K562 (cell line): ENCODE measurements around the gene WDR47. TPM values are rescaled to one million over a fixed set of nuclear protein-coding genes. Genes with fewer than 3 reads are reported as not detected.
A peak's percentile ranks its signal among the peaks of the same experiment; 100 is the strongest.
"Not testable (repeated sequence)": the region's sequence is repeated elsewhere in the genome, so short reads cannot be mapped to it uniquely, and the experiment has no call there.

Source experiments
- ATAC-seq: fragments of 200-7000 bp; cut with Tn5 transposase; 3 replicates; pipeline ENCODE4 v1.9.1; 2020; ENCODE audit warnings: moderate library complexity
- BruUV-seq: library from RNA; stranded (reverse); fragments of 400-500 nt; replicated peaks from 2 replicates; lab custom pipeline; 2021; lab: Mats Ljungman, UMichigan
- CTCF ChIA-PET: fragments of 300-600 bp; formaldehyde crosslinking; extraction: SDS; loops from one replicate; lab custom pipeline; 2021; ENCODE audit warnings: low intra/inter-chr PET ratio; lab: Yijun Ruan, JAX
- POLR2A ChIA-PET: fragments of 300-600, 350-650 bp; sonication (Branson Sonifier 250); formaldehyde crosslinking; extraction: SDS; loops from one replicate; lab custom pipeline; 2021; ENCODE audit warnings: antibody characterized with exemption, inconsistent platforms; lab: Yijun Ruan, JAX
- DNase-seq, 4 experiments: peaks; one replicate each; pipeline versions ENCODE4 v3.0.0 to v3.0.0-alpha.2; 2011 to 2018; ENCODE audit warnings: low spot score in 3 of 4, mixed read lengths in 3 of 4; ENCODE audit errors: extremely low read depth in 1 of 4
- FAIRE-seq: peaks from 2 replicates; lab custom pipeline; 2011; peaks lifted over from hg19 to GRCh38; lab: Jason Lieb, UNC
- H2AFZ ChIP-seq: 2 replicates; pipeline ENCODE4 v1.6.0; 2011; ENCODE audit warnings: low read depth, low read length, control low read depth, inconsistent platforms
- H3K27ac ChIP-seq: fragments of 200-600 bp; 3 replicates; pipeline ENCODE4 v1.8.0; 2011; ENCODE audit warnings: low read depth, mild to moderate bottlenecking, control low read depth, inconsistent platforms, low read length, moderate library complexity, mixed read lengths; ENCODE audit errors: extremely low read depth
- H3K27me3 ChIP-seq, 2 experiments: fragments of 300-600 bp in 1 of 2; 2 replicates in 1 of 2; 3 replicates in 1 of 2; pipeline versions ENCODE4 v1.6.0 to v1.8.0; 2011; ENCODE audit warnings: inconsistent platforms in 2 of 2, low read length in 2 of 2, mild to moderate bottlenecking in 1 of 2, mixed read lengths in 1 of 2, moderate library complexity in 1 of 2; ENCODE audit not compliant: control insufficient read depth in 2 of 2, insufficient read depth in 2 of 2
- H3K36me3 ChIP-seq: fragments of 300-600 bp; 3 replicates; pipeline ENCODE4 v1.8.0; 2011; ENCODE audit warnings: mild to moderate bottlenecking, low read length, inconsistent platforms; ENCODE audit not compliant: control insufficient read depth, insufficient read depth
- H3K4me1 ChIP-seq, 2 experiments: fragments of 200-600 bp in 1 of 2; replicated peaks in 1 of 2; 2 replicates in 1 of 2; 3 replicates in 1 of 2; pipeline versions ENCODE4 v1.5.1 to v1.8.0; 2011; ENCODE audit warnings: inconsistent platforms in 2 of 2, low read length in 2 of 2, mild to moderate bottlenecking in 1 of 2, mixed read lengths in 1 of 2, moderate library complexity in 1 of 2; ENCODE audit not compliant: control insufficient read depth in 2 of 2, insufficient read depth in 2 of 2
- H3K4me2 ChIP-seq: 2 replicates; pipeline ENCODE4 v1.6.1; 2011; ENCODE audit warnings: low read length, control low read depth, inconsistent platforms, mixed read lengths; ENCODE audit not compliant: insufficient read depth
- H3K4me3 ChIP-seq: fragments of 200-600 bp; sonication (generic), shearing (Covaris generic); 2 replicates; pipeline ENCODE4 v1.5.1; 2016; ENCODE audit warnings: control low read depth, inconsistent platforms
- H3K79me2 ChIP-seq: fragments of 200-600 bp; 3 replicates; pipeline ENCODE4 v1.8.0; 2011; ENCODE audit warnings: low read length, inconsistent platforms; ENCODE audit not compliant: control insufficient read depth, insufficient read depth
- H3K9ac ChIP-seq, 2 experiments: 2 replicates each; pipeline versions ENCODE4 v1.6.0 to v1.6.1; 2011; ENCODE audit warnings: low read depth in 2 of 2, low read length in 2 of 2, control low read depth in 1 of 2, inconsistent platforms in 1 of 2, mild to moderate bottlenecking in 1 of 2, mixed read lengths in 1 of 2; ENCODE audit not compliant: insufficient read depth in 1 of 2
- H3K9me1 ChIP-seq: one replicate; pipeline ENCODE4 v1.6.0; 2011; ENCODE audit warnings: inconsistent platforms, mild to moderate bottlenecking, low read length, moderate library complexity; ENCODE audit not compliant: control insufficient read depth, insufficient read depth
- H3K9me3 ChIP-seq: replicated peaks from 2 replicates; pipeline ENCODE4 v1.5.1; 2011; ENCODE audit warnings: low read depth, low read length, inconsistent platforms; ENCODE audit not compliant: control insufficient read depth, insufficient read depth
- H4K20me1 ChIP-seq: replicated peaks from 2 replicates; pipeline ENCODE4 v1.6.1; 2011; ENCODE audit warnings: low read length, inconsistent platforms, mixed read lengths; ENCODE audit not compliant: control insufficient read depth, insufficient read depth
- CEBPG ChIP-seq, 3 experiments: fragments of 200-800 bp in 1 of 3; sonication (Bioruptor generic) in 1 of 3; sonication (generic) in 1 of 3; formaldehyde crosslinking in 1 of 3; IDR thresholded peaks in 2 of 3; conservative IDR thresholded peaks in 1 of 3; 2 replicates each; pipeline versions ENCODE4 v1.6.1 to v1.8.0; 2016 to 2022; ENCODE audit warnings: missing compliant biosample characterization in 2 of 3, missing genetic modification characterization in 2 of 3, mild to moderate bottlenecking in 1 of 3, missing genetic modification reagents in 1 of 3
- CTCF ChIP-seq, 3 experiments: IDR thresholded peaks in 2 of 3; conservative IDR thresholded peaks in 1 of 3; 2 replicates each; pipeline ENCODE4 v1.5.1; 2011 to 2012; ENCODE audit warnings: low read length in 3 of 3, mild to moderate bottlenecking in 3 of 3, control low read depth in 2 of 3, improper control_type of control experiment in 1 of 3, inconsistent platforms in 1 of 3, low read depth in 1 of 3, mixed read lengths in 1 of 3, moderate library complexity in 1 of 3; ENCODE audit not compliant: insufficient read depth in 2 of 3
- ZC3H8 ChIP-seq: fragments of 450-650 bp; IDR thresholded peaks from 2 replicates; pipeline ENCODE4 v1.6.1; 2017
- WGBS: fragments of 100-300 bp; shearing (Covaris generic); methylation state at CpG from one replicate; pipeline ENCODE4 v1.1.6; 2016; ENCODE audit warnings: low coverage, mixed read lengths; ENCODE audit not compliant: insufficient coverage; ENCODE audit errors: missing lambda C conversion rate; 5-methylcytosine and 5-hydroxymethylcytosine counted together
- in situ Hi-C: fragments of 300-500 bp; cut with MboI; formaldehyde crosslinking; loops from 4 replicates; pipeline ENCODE4 v1.15.0; 2018; ENCODE audit warnings: inconsistent platforms, mixed read lengths
- intact Hi-C: fragments of 100-400 bp; cut with micrococcal nuclease; formaldehyde crosslinking; loops from 2 replicates; pipeline ENCODE4 v1.14.2; 2022
- polyA plus RNA-seq, 8 experiments: library from polyadenylated mRNA; depleted of rRNA in 4 of 8; stranded (reverse) in 5 of 8; unstranded in 3 of 8; fragments of >200 nt; fragmentation: Nextera tagmentation in 2 of 8; fragmentation: Illumina TruSeq in 1 of 8; extraction: Ambion mirVana in 2 of 8; extraction: Trizol in 1 of 8; gene quantifications; 2 replicates each; pipeline versions ENCODE4 v1.2.1 to v1.2.3, GENCODE V29; 2011 to 2014; ENCODE audit warnings: inconsistent platforms in 1 of 8, missing spikeins in 1 of 8
- total RNA-seq, 7 experiments: library from RNA; depleted of rRNA in 6 of 7; stranded (reverse); fragments of >200 nt in 6 of 7; fragmentation: Illumina TruSeq in 2 of 7; extraction: Trizol in 2 of 7; gene quantifications; 2 replicates each; pipeline versions ENCODE4 v1.2.1 to v1.2.3, GENCODE V29; 2011 to 2021; ENCODE audit warnings: low replicate concordance in 1 of 7

The WDR47 gene
- total and polyA plus RNA-seq, 9 of the 15 experiments (the other 6 are each of a cell fraction or from before 2014, with no cell fraction given) = 1.3 to 10.1 (median 4.9) TPM

DNA sequence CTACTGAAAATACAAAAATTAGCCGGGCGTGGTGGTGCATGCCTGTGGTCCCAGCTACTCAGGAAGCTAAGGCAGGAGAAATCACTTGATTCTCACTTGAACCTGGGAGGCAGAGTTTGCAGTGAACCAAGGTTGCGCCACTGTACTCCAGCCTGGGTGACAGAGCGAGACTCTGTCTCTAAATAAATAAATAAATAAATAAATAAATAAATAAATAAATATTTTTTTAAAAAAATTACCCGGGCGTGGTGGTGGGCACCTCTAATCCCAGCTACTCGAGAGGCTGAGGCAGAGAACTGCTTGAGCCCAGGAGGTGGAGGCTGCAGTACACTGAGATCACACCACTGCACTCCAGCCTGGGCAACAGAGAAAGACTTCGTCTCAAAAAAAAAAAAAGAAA, 12.4 kb downstream of the WDR47 start:
- H4K20me1 ChIP-seq, H3K27ac ChIP-seq, H3K4me2 ChIP-seq, H3K9me1 ChIP-seq, FAIRE-seq, H3K27me3 ChIP-seq, CTCF ChIA-PET, H3K4me3 ChIP-seq, DNase-seq, H2AFZ ChIP-seq, H3K9me3 ChIP-seq, ATAC-seq, H3K9ac ChIP-seq, H3K79me2 ChIP-seq, H3K36me3 ChIP-seq, BruUV-seq, H3K4me1 ChIP-seq, in situ Hi-C loops: not testable (repeated sequence)
- 76% methylated on average over 7 of the region's 8 CpGs for WGBS
- POLR2A ChIA-PET = interaction anchor here (0.7 kb wide), 2 partner anchors 13 to 1972 kb away, joined by 3 read pairs; partner anchors contain the start of gene WDR47
- intact Hi-C loops = loop anchor here (5.0 kb wide), 1 partner anchor 73 kb away; no protein-coding TSS in a partner anchor

DNA sequence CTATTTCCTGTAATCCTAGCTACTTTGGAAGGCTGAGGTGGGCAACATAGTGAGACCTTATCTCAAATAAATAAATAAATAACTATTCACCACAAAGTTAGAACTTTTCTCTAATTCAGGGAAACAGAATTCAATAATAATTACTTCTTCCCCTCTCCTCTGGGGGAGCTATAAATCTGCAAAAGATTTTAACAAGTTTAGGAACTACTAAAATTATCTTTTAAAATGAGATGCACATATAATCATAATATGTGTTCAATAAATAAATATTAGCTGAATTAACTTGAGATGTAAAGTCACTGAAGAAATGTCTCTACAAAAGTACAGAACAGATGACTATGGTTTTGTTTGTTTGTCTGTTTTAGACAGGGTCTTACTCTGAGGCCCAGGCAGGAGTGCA, 14.1 kb downstream of the WDR47 start:
- ChIA-PET POLR2A (interaction anchor here (0.6 to 1.9 kb wide), 7 partner anchors 9 to 269 kb away, joined by 3 to 5 read pairs (median 4); partner anchors contain the start of gene WDR47), CTCF (no interaction called here)
- no peaks in the 10 kb centered on the region; the same call in 2 of the 3 replicates for H3K79me2 ChIP-seq
- H3K27me3 ChIP-seq = no peaks in the 10 kb centered on the region
- no peaks in the 10 kb centered on the region for H3K9me1 ChIP-seq
- intact Hi-C loops = loop anchor here (5.0 kb wide), 1 partner anchor 74 kb away; no protein-coding TSS in a partner anchor
- H4K20me1 ChIP-seq = no peaks in the 10 kb centered on the region
- FAIRE-seq = no peak
- no peaks in the 10 kb centered on the region for H3K9me3 ChIP-seq
- BruUV-seq = no TSS peak
- H3K9ac ChIP-seq = no peak overlapping the region
- H2AFZ ChIP-seq = no peak overlapping the region
- no peaks in the 10 kb centered on the region; the same call in 2 of the 3 replicates for H3K36me3 ChIP-seq
- H3K27ac ChIP-seq = no peak overlapping the region
- H3K4me1 ChIP-seq = no peaks in the 10 kb centered on the region; a peak in 1 of 5 replicates
- peak; percentile 20; the same call in 1 of the 3 replicates for ATAC-seq
- DNase-seq = no peak
- H3K4me3 ChIP-seq = no peak overlapping the region
- in situ Hi-C loops = no loop called here
- TF ChIP-seq CTCF (IDR thresholded peaks at IDR 0.05 in 2 of 3, conservative IDR thresholded peaks at IDR 0.05 in 1 of 3; ENCODE audit: insufficient read depth in 2 of 3, low read depth in 1 of 3, low read length in 3 of 3) (peak in 1 of 3 experiments; percentile 39; a peak in 3 of 6 replicates), CEBPG (CRISPR knock-in tag; IDR thresholded peaks at IDR 0.05) (no peak), CEBPG (tag; conservative IDR thresholded peaks at IDR 0.05 in 1 of 2, IDR thresholded peaks at IDR 0.05 in 1 of 2) (no peak), ZC3H8 (no peak)
- no peak overlapping the region for H3K4me2 ChIP-seq
